PC-3 (cell line): ENCODE data around the gene WNT10A. TPM values are rescaled to one million over a fixed set of nuclear protein-coding genes. Genes with fewer than 3 reads are reported as not detected.

Source experiments
- ATAC-seq: fragments of 200-7000 bp; cut with Tn5 transposase; 2 replicates; pipeline ENCODE4 v1.9.1; 2020; ENCODE audit warnings: mild to moderate bottlenecking, moderate library complexity
- BruUV-seq: library from RNA; stranded (reverse); fragments of 400-500 nt; replicated peaks from 2 replicates; lab custom pipeline; 2021; lab: Mats Ljungman, UMichigan
- CTCF ChIA-PET: fragments of 300-600 bp; sonication (Branson Sonifier 250); formaldehyde crosslinking; loops from one replicate; lab custom pipeline; 2022; ENCODE audit warnings: antibody characterized with exemption; lab: Charles Lee
- POLR2A ChIA-PET: fragments of 300-600 bp; sonication (Branson Sonifier 250); formaldehyde crosslinking; loops from one replicate; lab custom pipeline; 2022; ENCODE audit warnings: antibody characterized with exemption; ENCODE audit not compliant: unreplicated experiment; lab: Charles Lee
- DNase-seq: peaks from one replicate; pipeline ENCODE4 v3.0.0-alpha.2; 2015
- H2AFZ ChIP-seq: fragments of 300-600 bp; sonication (generic); 2 replicates; pipeline ENCODE4 v1.6.0; 2016; ENCODE audit warnings: antibody characterized with exemption, low read length
- H3F3A ChIP-seq: fragments of 300-600 bp; sonication (generic); one replicate; pipeline ENCODE4 v1.6.0; 2017; ENCODE audit warnings: antibody characterized with exemption, low read length, control low read depth, mild to moderate bottlenecking; ENCODE audit not compliant: unreplicated experiment
- H3K27ac ChIP-seq: fragments of 300-600 bp; sonication (generic); 2 replicates; pipeline ENCODE4 v1.5.1; 2016; ENCODE audit warnings: mild to moderate bottlenecking, low read length
- H3K27me3 ChIP-seq: fragments of 300-600 bp; sonication (generic); 2 replicates; pipeline ENCODE4 v1.6.1; 2016; ENCODE audit warnings: low read length, mixed read lengths
- H3K36me3 ChIP-seq: fragments of 300-600 bp; sonication (generic); 2 replicates; pipeline ENCODE4 v1.6.1; 2016; ENCODE audit warnings: low read depth, mixed run types, low read length, mixed read lengths
- H3K4me1 ChIP-seq: fragments of 300-600 bp; sonication (generic); 2 replicates; pipeline ENCODE4 v1.5.1; 2016; ENCODE audit warnings: low read length; ENCODE audit not compliant: insufficient read depth
- H3K4me2 ChIP-seq: fragments of 300-600 bp; sonication (generic); 2 replicates; pipeline ENCODE4 v1.6.0; 2016; ENCODE audit warnings: low read length
- H3K4me3 ChIP-seq: fragments of 300-600 bp; sonication (generic); 2 replicates; pipeline ENCODE4 v1.5.1; 2016; ENCODE audit warnings: mild to moderate bottlenecking, low read length, mixed read lengths
- H3K79me2 ChIP-seq: fragments of 300-600 bp; sonication (generic); 2 replicates; pipeline ENCODE4 v1.6.1; 2017; ENCODE audit warnings: low read length, mixed read lengths
- H3K9ac ChIP-seq: fragments of 300-600 bp; sonication (generic); 2 replicates; pipeline ENCODE4 v1.6.0; 2016; ENCODE audit warnings: mild to moderate bottlenecking, low read length
- H3K9me2 ChIP-seq: fragments of 300-600 bp; sonication (generic); replicated peaks from 2 replicates; pipeline ENCODE4 v1.6.1; 2016; ENCODE audit warnings: mixed run types, low read length, mixed read lengths
- H3K9me3 ChIP-seq: fragments of 300-600 bp; sonication (generic); 2 replicates; pipeline ENCODE4 v1.6.1; 2016; ENCODE audit warnings: low read length, mixed read lengths
- H4K20me1 ChIP-seq: fragments of 300-600 bp; sonication (generic); 2 replicates; pipeline ENCODE4 v1.6.1; 2016; ENCODE audit warnings: low read length, mixed read lengths
- EZH2 ChIP-seq: fragments of 300-600 bp; sonication (generic); IDR thresholded peaks from one replicate; pipeline ENCODE4 v1.6.1; 2017; ENCODE audit warnings: antibody characterized with exemption, mild to moderate bottlenecking, low read length; ENCODE audit not compliant: unreplicated experiment
- EZH2phosphoT487 ChIP-seq: fragments of 300-600 bp; sonication (generic); IDR thresholded peaks from 2 replicates; pipeline ENCODE4 v1.6.1; 2018; ENCODE audit warnings: mild to moderate bottlenecking, antibody characterized with exemption, low read length, borderline replicate concordance
- intact Hi-C: fragments of 100-400 bp; cut with micrococcal nuclease; formaldehyde crosslinking; loops from 2 replicates; pipeline ENCODE4 v1.9.0; 2023
- total RNA-seq: library from RNA; depleted of rRNA; stranded (reverse); fragments of >200 nt; gene quantifications from 2 replicates; pipeline ENCODE4 v1.2.3, GENCODE V29; 2014
- TF ChIP-seq, protein P1 (sequence below): fragments of 300-600 bp; sonication (generic); conservative IDR thresholded peaks from 2 replicates; pipeline ENCODE4 v1.5.1; 2017; ENCODE audit warnings: antibody characterized with exemption, low read depth, mild to moderate bottlenecking, low read length

WNT10A gene
- total RNA-seq, 1 experiment from 2014 or later, result 0.40 TPM

GRCh38 chr2:218852911-218853667 lies 27.6 kb upstream of the WNT10A start:
- Histone ChIP-seq H3K9me3 (no peaks in the 10 kb centered on the region), H2AFZ (no peak overlapping the region; the same call in 1 of the 2 replicates), H4K20me1 (no peaks in the 10 kb centered on the region), H3K4me1 (peaks cover 10% of the 10 kb centered on the region), H3F3A (no peaks in the 10 kb centered on the region), H3K9ac (no peak overlapping the region), H3K27ac (no peak overlapping the region), H3K36me3 (no peaks in the 10 kb centered on the region), H3K9me2 (no peaks in the 10 kb centered on the region), H3K79me2 (no peaks in the 10 kb centered on the region), H3K4me3 (no peak overlapping the region), H3K27me3 (no peaks in the 10 kb centered on the region), H3K4me2 (no peak overlapping the region)
- no TSS peak for BruUV-seq
- ATAC-seq (peak; percentile 50), DNase-seq (peak; percentile 76)
- intact Hi-C loops, result loop anchor here (2.0 kb wide), 1 partner anchor 46 kb away; no protein-coding TSS in a partner anchor
- ChIA-PET POLR2A (no interaction called here), CTCF (interaction anchor here (1.1 kb wide), 1 partner anchor 44 kb away, joined by 6 read pairs; no protein-coding TSS in a partner anchor)
- no peak for TF ChIP-seq EZH2phosphoT487
- TF ChIP-seq EZH2, result no peak
- TF ChIP-seq, protein P1, sequence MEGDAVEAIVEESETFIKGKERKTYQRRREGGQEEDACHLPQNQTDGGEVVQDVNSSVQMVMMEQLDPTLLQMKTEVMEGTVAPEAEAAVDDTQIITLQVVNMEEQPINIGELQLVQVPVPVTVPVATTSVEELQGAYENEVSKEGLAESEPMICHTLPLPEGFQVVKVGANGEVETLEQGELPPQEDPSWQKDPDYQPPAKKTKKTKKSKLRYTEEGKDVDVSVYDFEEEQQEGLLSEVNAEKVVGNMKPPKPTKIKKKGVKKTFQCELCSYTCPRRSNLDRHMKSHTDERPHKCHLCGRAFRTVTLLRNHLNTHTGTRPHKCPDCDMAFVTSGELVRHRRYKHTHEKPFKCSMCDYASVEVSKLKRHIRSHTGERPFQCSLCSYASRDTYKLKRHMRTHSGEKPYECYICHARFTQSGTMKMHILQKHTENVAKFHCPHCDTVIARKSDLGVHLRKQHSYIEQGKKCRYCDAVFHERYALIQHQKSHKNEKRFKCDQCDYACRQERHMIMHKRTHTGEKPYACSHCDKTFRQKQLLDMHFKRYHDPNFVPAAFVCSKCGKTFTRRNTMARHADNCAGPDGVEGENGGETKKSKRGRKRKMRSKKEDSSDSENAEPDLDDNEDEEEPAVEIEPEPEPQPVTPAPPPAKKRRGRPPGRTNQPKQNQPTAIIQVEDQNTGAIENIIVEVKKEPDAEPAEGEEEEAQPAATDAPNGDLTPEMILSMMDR, result peak; percentile 85

DNA sequence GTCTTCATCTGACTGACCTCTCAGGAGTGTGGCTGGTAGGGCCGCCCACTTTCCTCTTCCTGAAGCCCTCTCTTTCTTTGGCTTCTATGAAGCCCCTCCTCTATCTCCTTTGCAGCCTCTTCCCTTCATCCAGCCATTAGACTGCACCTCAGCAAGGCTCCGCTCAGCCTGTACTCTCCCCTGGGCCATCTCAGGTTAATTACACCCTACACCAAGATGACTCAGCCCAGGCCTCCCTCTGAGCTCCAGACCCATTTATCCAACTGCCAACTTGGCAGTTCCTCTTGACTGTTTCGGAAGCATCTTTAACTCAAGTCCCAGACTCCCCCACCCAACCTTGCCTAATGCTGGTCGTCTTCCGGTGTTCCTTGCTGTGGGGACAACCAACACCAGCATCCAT lies 26.9 kb upstream of the WNT10A start:
- H3K9me3 ChIP-seq, result no peaks in the 10 kb centered on the region
- no peaks in the 10 kb centered on the region for H3F3A ChIP-seq
- H4K20me1 ChIP-seq, result no peaks in the 10 kb centered on the region
- H3K4me1 ChIP-seq, result peaks cover 10% of the 10 kb centered on the region
- ATAC-seq (peak; percentile 73), DNase-seq (peak; percentile 42)
- TF ChIP-seq EZH2phosphoT487, result no peak
- TF ChIP-seq, protein P1, result no peak
- TF ChIP-seq EZH2, result no peak
- peak overlapping the region; percentile 11; the same call in 1 of the 2 replicates for H2AFZ ChIP-seq
- H3K4me2 ChIP-seq, result no peak overlapping the region
- POLR2A ChIA-PET, result no interaction called here
- peaks cover 6% of the 10 kb centered on the region for H3K27me3 ChIP-seq
- no peaks in the 10 kb centered on the region for H3K79me2 ChIP-seq
- H3K36me3 ChIP-seq, result no peaks in the 10 kb centered on the region
- no TSS peak for BruUV-seq
- H3K4me3 ChIP-seq, result no peak overlapping the region
- no peak overlapping the region for H3K9ac ChIP-seq
- intact Hi-C loops, result loop anchor here (2.0 kb wide), 1 partner anchor 45 kb away; no protein-coding TSS in a partner anchor
- CTCF ChIA-PET, result interaction anchor here (0.8 to 1.1 kb wide), 2 partner anchors 44 to 45 kb away, joined by 3 to 6 read pairs; no protein-coding TSS in a partner anchor
- no peaks in the 10 kb centered on the region for H3K9me2 ChIP-seq
- H3K27ac ChIP-seq, result no peak overlapping the region

DNA sequence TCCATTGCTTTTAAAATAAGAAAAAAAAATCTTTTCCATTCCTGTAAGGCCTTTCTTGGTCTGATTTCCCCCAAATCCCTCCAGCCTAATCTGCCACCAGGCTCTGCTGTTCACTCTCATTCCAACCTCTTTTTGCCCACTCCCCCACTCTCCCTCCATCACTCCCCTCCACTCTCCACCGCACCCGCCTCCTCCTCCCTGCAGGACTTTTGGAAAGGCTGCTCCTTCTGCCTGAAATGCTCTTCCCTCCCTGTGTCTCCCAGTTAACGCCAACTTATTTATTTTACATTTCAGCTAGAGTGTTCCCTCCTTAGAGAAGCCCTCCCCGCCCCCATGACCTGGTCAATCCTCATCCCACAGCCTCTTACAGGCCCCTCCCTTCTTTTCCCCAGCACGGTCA lies 25.8 kb upstream of the WNT10A start:
- POLR2A ChIA-PET, result no interaction called here
- intact Hi-C loops, result no loop called here
- CTCF ChIA-PET, result no interaction called here

More for the DNA sequence above, 25.8 kb upstream of the WNT10A start:
- DNase-seq, result no peak
- no peak overlapping the region for H2AFZ ChIP-seq
- peaks cover 14% of the 10 kb centered on the region for H3K27me3 ChIP-seq
- H3K27ac ChIP-seq, result no peak overlapping the region
- H3K9me2 ChIP-seq, result no peaks in the 10 kb centered on the region
- peaks cover 5% of the 10 kb centered on the region; the same call in 1 of the 2 replicates for H3K4me1 ChIP-seq
- H3K79me2 ChIP-seq, result no peaks in the 10 kb centered on the region
- no peak for ATAC-seq
- H3K4me3 ChIP-seq, result no peak overlapping the region
- H3K9ac ChIP-seq, result no peak overlapping the region
- H3F3A ChIP-seq, result no peaks in the 10 kb centered on the region
- no peaks in the 10 kb centered on the region for H3K9me3 ChIP-seq
- no TSS peak for BruUV-seq
- H3K36me3 ChIP-seq, result no peaks in the 10 kb centered on the region
- no peak overlapping the region for H3K4me2 ChIP-seq
- TF ChIP-seq EZH2phosphoT487 (no peak), EZH2 (no peak)
- TF ChIP-seq, protein P1, result no peak
- H4K20me1 ChIP-seq, result no peaks in the 10 kb centered on the region
